ENCODE measurements around the gene DHH. TPM values are rescaled to one million over a fixed set of nuclear protein-coding genes. Genes with fewer than 3 reads are reported as not detected.

DHH gene
- total and polyA plus RNA-seq, 9 of the 15 experiments (the other 6 are each of a cell fraction or from before 2014, with no cell fraction given): 0.07 to 2.6 (median 0.54) TPM

DNA sequence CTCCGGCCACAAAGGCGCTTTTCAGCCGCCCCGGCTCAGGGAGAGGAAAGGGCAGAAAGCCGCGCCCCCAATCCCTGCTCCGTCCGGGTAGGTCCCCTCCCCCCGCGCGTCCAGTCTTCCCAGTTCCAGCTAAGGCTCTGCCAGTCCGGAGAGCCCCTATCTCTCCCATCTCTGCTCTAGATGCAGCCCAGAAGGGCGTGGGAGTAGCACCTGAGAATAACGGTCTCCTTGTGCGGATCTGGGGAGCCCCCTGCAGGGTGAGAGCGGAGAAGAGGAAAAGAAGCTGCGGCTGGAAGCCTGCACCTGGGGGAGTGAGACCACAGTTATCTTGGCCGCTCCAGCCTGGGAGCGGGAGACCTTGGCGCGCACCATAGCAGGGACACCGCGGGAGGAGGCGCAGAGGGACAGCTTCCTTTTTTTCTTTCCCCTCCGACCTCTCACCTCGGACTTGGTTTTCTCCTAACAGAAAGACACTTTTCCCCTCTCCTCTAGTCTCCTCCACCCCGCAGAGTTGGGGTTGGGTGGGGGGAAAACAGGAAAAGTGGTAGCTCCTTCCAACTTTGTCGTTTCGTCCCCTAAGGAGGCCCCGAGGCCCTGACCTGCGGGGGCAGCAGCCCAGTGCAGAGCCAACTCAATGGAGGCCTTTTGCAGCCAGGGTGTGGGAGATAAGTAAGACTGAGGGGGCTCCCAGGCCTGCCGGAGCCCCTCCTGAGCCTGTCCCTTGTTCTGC, 2.4 kb downstream of the DHH start (continued):
- TF ChIP-seq ZNF165 (CRISPR knock-in tag; IDR thresholded peaks at IDR 0.05; ENCODE audit: borderline replicate concordance): no peak
- TF ChIP-seq, protein P1, sequence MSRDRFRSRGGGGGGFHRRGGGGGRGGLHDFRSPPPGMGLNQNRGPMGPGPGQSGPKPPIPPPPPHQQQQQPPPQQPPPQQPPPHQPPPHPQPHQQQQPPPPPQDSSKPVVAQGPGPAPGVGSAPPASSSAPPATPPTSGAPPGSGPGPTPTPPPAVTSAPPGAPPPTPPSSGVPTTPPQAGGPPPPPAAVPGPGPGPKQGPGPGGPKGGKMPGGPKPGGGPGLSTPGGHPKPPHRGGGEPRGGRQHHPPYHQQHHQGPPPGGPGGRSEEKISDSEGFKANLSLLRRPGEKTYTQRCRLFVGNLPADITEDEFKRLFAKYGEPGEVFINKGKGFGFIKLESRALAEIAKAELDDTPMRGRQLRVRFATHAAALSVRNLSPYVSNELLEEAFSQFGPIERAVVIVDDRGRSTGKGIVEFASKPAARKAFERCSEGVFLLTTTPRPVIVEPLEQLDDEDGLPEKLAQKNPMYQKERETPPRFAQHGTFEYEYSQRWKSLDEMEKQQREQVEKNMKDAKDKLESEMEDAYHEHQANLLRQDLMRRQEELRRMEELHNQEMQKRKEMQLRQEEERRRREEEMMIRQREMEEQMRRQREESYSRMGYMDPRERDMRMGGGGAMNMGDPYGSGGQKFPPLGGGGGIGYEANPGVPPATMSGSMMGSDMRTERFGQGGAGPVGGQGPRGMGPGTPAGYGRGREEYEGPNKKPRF (IDR thresholded peaks at IDR 0.05; ENCODE audit: low read depth, low read length): no peak
- TF ChIP-seq POLR2B (IDR thresholded peaks at IDR 0.05; ENCODE audit: low read depth, partially characterized antibody): no peak
- TF ChIP-seq TEAD1 (CRISPR knock-in tag; IDR thresholded peaks at IDR 0.05): peak; percentile 23 to 91; a peak in 2 of 4 replicates
- TF ChIP-seq ERF (CRISPR knock-in tag; IDR thresholded peaks at IDR 0.05): no peak
- TF ChIP-seq SETDB1 (IDR thresholded peaks at IDR 0.05; ENCODE audit: low read length): no peak
- TF ChIP-seq BCL6 (CRISPR knock-in tag; IDR thresholded peaks at IDR 0.05): no peak
- no peak for TF ChIP-seq COPS2 (conservative IDR thresholded peaks at IDR 0.05)
- TF ChIP-seq ZNF23 (CRISPR knock-in tag; IDR thresholded peaks at IDR 0.05): no peak
- TF ChIP-seq ZNF583 (CRISPR knock-in tag; IDR thresholded peaks at IDR 0.05): no peak
- TF ChIP-seq TRIM28 (IDR thresholded peaks at IDR 0.05): peak; percentile 59
- TF ChIP-seq, protein P2, sequence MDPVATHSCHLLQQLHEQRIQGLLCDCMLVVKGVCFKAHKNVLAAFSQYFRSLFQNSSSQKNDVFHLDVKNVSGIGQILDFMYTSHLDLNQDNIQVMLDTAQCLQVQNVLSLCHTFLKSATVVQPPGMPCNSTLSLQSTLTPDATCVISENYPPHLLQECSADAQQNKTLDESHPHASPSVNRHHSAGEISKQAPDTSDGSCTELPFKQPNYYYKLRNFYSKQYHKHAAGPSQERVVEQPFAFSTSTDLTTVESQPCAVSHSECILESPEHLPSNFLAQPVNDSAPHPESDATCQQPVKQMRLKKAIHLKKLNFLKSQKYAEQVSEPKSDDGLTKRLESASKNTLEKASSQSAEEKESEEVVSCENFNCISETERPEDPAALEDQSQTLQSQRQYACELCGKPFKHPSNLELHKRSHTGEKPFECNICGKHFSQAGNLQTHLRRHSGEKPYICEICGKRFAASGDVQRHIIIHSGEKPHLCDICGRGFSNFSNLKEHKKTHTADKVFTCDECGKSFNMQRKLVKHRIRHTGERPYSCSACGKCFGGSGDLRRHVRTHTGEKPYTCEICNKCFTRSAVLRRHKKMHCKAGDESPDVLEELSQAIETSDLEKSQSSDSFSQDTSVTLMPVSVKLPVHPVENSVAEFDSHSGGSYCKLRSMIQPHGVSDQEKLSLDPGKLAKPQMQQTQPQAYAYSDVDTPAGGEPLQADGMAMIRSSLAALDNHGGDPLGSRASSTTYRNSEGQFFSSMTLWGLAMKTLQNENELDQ (CRISPR knock-in tag; IDR thresholded peaks at IDR 0.05; ENCODE audit: borderline replicate concordance): no peak
- no peak for TF ChIP-seq DNMT1 (IDR thresholded peaks at IDR 0.05)
- TF ChIP-seq SMAD2 (IDR thresholded peaks at IDR 0.05; ENCODE audit: low read depth, low read length): no peak
- TF ChIP-seq, protein P3, sequence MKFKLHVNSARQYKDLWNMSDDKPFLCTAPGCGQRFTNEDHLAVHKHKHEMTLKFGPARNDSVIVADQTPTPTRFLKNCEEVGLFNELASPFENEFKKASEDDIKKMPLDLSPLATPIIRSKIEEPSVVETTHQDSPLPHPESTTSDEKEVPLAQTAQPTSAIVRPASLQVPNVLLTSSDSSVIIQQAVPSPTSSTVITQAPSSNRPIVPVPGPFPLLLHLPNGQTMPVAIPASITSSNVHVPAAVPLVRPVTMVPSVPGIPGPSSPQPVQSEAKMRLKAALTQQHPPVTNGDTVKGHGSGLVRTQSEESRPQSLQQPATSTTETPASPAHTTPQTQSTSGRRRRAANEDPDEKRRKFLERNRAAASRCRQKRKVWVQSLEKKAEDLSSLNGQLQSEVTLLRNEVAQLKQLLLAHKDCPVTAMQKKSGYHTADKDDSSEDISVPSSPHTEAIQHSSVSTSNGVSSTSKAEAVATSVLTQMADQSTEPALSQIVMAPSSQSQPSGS (CRISPR knock-in tag; IDR thresholded peaks at IDR 0.05): no peak
- peak; percentile 91 for TF ChIP-seq CC2D1A (IDR thresholded peaks at IDR 0.05)
- TF ChIP-seq CBX5 (IDR thresholded peaks at IDR 0.05; ENCODE audit: borderline replicate concordance, low read depth): no peak
- no peak for TF ChIP-seq FUS (optimal IDR thresholded peaks at IDR 0.05; ENCODE audit: low read depth, low read length)
- peak; percentile 86 for TF ChIP-seq ZKSCAN1 (IDR thresholded peaks at IDR 0.05; ENCODE audit: low read depth, low read length)
- no peak for TF ChIP-seq SREBF1 (IDR thresholded peaks at IDR 0.05; ENCODE audit: borderline replicate concordance, low read depth, low read length)
- TF ChIP-seq ASH1L (IDR thresholded peaks at IDR 0.05; ENCODE audit: borderline replicate concordance, low read depth, partially characterized antibody): no peak
- TF ChIP-seq ZNF282 (CRISPR knock-in tag; IDR thresholded peaks at IDR 0.05): no peak
- TF ChIP-seq ZNF57 (CRISPR knock-in tag; IDR thresholded peaks at IDR 0.05): no peak
- peak; percentile 91 for TF ChIP-seq NCOR1 (IDR thresholded peaks at IDR 0.05)
- peak; percentile 66 for TF ChIP-seq MYBL2 (IDR thresholded peaks at IDR 0.05; ENCODE audit: low read depth)
- TF ChIP-seq MYBL2 (CRISPR knock-in tag; IDR thresholded peaks at IDR 0.05; ENCODE audit: borderline replicate concordance): no peak
- peak; percentile 99 for TF ChIP-seq GATA2 (CRISPR knock-in tag; IDR thresholded peaks at IDR 0.05)
